TTC549 (cell line): ENCODE results near the gene IL19.

Source experiments
- FAIRE-seq: peaks from 2 replicates; lab custom pipeline; 2012; peaks lifted over from hg19 to GRCh38; lab: Jason Lieb, UNC

The IL19 gene

GRCh38 chr1:206770531-206771337 lies at the start of gene IL19:
Gene IL19 (plus strand): TSS chr1:206770773. CDS start chr1:206836663, 65,890 bp downstream.
- no peak for FAIRE-seq

GRCh38 chr1:206721454-206721853 lies 49.1 kb upstream of the IL19 start:
- FAIRE-seq, result no peak

- no peak for FAIRE-seq
Measured at GRCh38 chr1:206722751-206723461, 47.7 kb upstream of the IL19 start.

- FAIRE-seq, result no peak
Measured at GRCh38 chr1:206723462-206723804, 47.1 kb upstream of the IL19 start.

GRCh38 chr1:206723805-206724472 lies 46.6 kb upstream of the IL19 start:
- no peak for FAIRE-seq

GRCh38 chr1:206725109-206725963 lies 45.2 kb upstream of the IL19 start:
- no peak for FAIRE-seq

- FAIRE-seq, result no peak
Measured at GRCh38 chr1:206727981-206728696, 42.4 kb upstream of the IL19 start.

- FAIRE-seq, result no peak
Measured at GRCh38 chr1:206728697-206728987, 41.9 kb upstream of the IL19 start.

GRCh38 chr1:206729050-206729449 lies 41.5 kb upstream of the IL19 start:
- FAIRE-seq, result no peak

- no peak for FAIRE-seq
Measured at GRCh38 chr1:206729507-206729906, 41.1 kb upstream of the IL19 start.

- FAIRE-seq, result no peak
Measured at GRCh38 chr1:206732508-206732907, 38.1 kb upstream of the IL19 start.

- no peak for FAIRE-seq
Measured at GRCh38 chr1:206732992-206733391, 37.6 kb upstream of the IL19 start.

GRCh38 chr1:206734499-206735142 lies 36.0 kb upstream of the IL19 start:
- FAIRE-seq, result no peak

- FAIRE-seq, result no peak
Measured at GRCh38 chr1:206735553-206736031, 35.0 kb upstream of the IL19 start.

- FAIRE-seq, result no peak
Measured at GRCh38 chr1:206736878-206737728, 33.5 kb upstream of the IL19 start.

GRCh38 chr1:206737729-206738201 lies 32.8 kb upstream of the IL19 start:
- FAIRE-seq, result no peak

- no peak for FAIRE-seq
Measured at GRCh38 chr1:206738370-206739366, 31.9 kb upstream of the IL19 start.

- FAIRE-seq, result no peak
Measured at GRCh38 chr1:206739411-206740076, 31.0 kb upstream of the IL19 start.
